GM19099 (cell line): ENCODE results near the gene ZYG11B.
A peak's percentile ranks its signal among the peaks of the same experiment; 100 is the strongest.

ENCODE experiments used
- POLR2A ChIP-seq: IDR thresholded peaks from 3 replicates; pipeline ENCODE4 v1.6.1; 2011; ENCODE audit warnings: low read depth; ENCODE audit not compliant: insufficient read length; ENCODE audit errors: extremely low read depth

The ZYG11B gene

GRCh38 chr1:52867087-52867863 is 141.0 kb downstream of the ZYG11B start:
- peak; percentile 50 for TF ChIP-seq POLR2A

GRCh38 chr1:52876843-52877242 is 150.6 kb downstream of the ZYG11B start:
- TF ChIP-seq POLR2A = no peak
